HTERT RPE-1 (cell line): ENCODE measurements around the gene OR5AP2.
"Not testable (repeated sequence)": the region's sequence is repeated elsewhere in the genome, so short reads cannot be mapped to it uniquely, and the experiment has no call there.

Experiments used
- in situ Hi-C: fragments of 300-500 bp; cut with MboI; formaldehyde crosslinking; loops from 4 replicates; pipeline ENCODE4 v1.14.3; 2020; ENCODE audit warnings: low sequenced_read_pairs

Gene OR5AP2

GRCh38 chr11:56642339-56642738, at the start of gene OR5AP2:
TSS of gene OR5AP2 (minus strand) at chr11:56642439. CDS start at chr11:56642439, 0 bp downstream.
- in situ Hi-C loops = no loop called here

- in situ Hi-C loops = not testable (repeated sequence)
These were observed 48.9 kb upstream of the OR5AP2 start for GRCh38 chr11:56691179-56691578.

GRCh38 chr11:56688554-56689100, 46.4 kb upstream of the OR5AP2 start:
- in situ Hi-C loops = no loop called here

GRCh38 chr11:56670984-56671383, 28.7 kb upstream of the OR5AP2 start:
- in situ Hi-C loops = no loop called here

- in situ Hi-C loops = no loop called here
These were observed 21.1 kb upstream of the OR5AP2 start, which contains the start of gene OR5AR1 for GRCh38 chr11:56663386-56663785. TSS of gene OR5AR1 (plus strand) at chr11:56663686. CDS start at chr11:56663686, 0 bp downstream.

GRCh38 chr11:56659755-56660154, 17.5 kb upstream of the OR5AP2 start:
- in situ Hi-C loops = no loop called here

- in situ Hi-C loops = no loop called here
These were observed 4.7 kb downstream of the OR5AP2 start for GRCh38 chr11:56637500-56637899.

- in situ Hi-C loops = no loop called here
These were observed 5.4 kb downstream of the OR5AP2 start for GRCh38 chr11:56636861-56637260.

- in situ Hi-C loops = no loop called here
These were observed 9.9 kb downstream of the OR5AP2 start for GRCh38 chr11:56632329-56632728.

GRCh38 chr11:56625946-56626345, 16.3 kb downstream of the OR5AP2 start:
- in situ Hi-C loops = no loop called here

GRCh38 chr11:56624661-56625110, 17.6 kb downstream of the OR5AP2 start:
- in situ Hi-C loops = no loop called here

GRCh38 chr11:56611174-56611573, 31.1 kb downstream of the OR5AP2 start:
- in situ Hi-C loops = no loop called here

- in situ Hi-C loops = not testable (repeated sequence)
These were observed 50.0 kb downstream of the OR5AP2 start for GRCh38 chr11:56592088-56592717.
